GM12874 (cell line): ENCODE results near the gene PIMREG.

Experiments used
- CTCF ChIP-seq: IDR thresholded peaks from 2 replicates; pipeline ENCODE4 v1.5.1; 2011; ENCODE audit warnings: low read depth, mild to moderate bottlenecking, control low read depth, low read length, moderate library complexity; ENCODE audit not compliant: insufficient read depth

PIMREG gene

GRCh38 chr17:6457688-6458459 is 13.6 kb downstream of the PIMREG start:
- TF ChIP-seq CTCF, result no peak

GRCh38 chr17:6458460-6458950 is 14.2 kb downstream of the PIMREG start:
- TF ChIP-seq CTCF, result no peak

- TF ChIP-seq CTCF, result no peak
Measured at GRCh38 chr17:6460531-6461161, 16.4 kb downstream of the PIMREG start.

- no peak for TF ChIP-seq CTCF
Measured at GRCh38 chr17:6461246-6461645, 17.0 kb downstream of the PIMREG start.

- no peak for TF ChIP-seq CTCF
Measured at GRCh38 chr17:6461792-6462524, 17.7 kb downstream of the PIMREG start.

GRCh38 chr17:6462692-6463091 is 18.4 kb downstream of the PIMREG start:
- no peak for TF ChIP-seq CTCF
